IMR-90 (cell line): Measurements from ENCODE around the gene PUM2. TPM values are rescaled to one million over a fixed set of nuclear protein-coding genes. Genes with fewer than 3 reads are reported as not detected.

Experiments
- ATAC-seq: fragments of 200-7000 bp; cut with Tn5 transposase; 2 replicates; pipeline ENCODE4 v1.9.1; 2020; ENCODE audit warnings: low read depth, mild to moderate bottlenecking, moderate library complexity
- BruUV-seq: library from RNA; stranded (reverse); fragments of 400-500 nt; replicated peaks from 2 replicates; lab custom pipeline; 2021; lab: Mats Ljungman, UMichigan
- CTCF ChIA-PET: fragments of 300-600 bp; formaldehyde crosslinking; extraction: SDS; loops from one replicate; lab custom pipeline; 2021; ENCODE audit warnings: antibody characterized with exemption; lab: Yijun Ruan, JAX
- POLR2A ChIA-PET: fragments of 300-600 bp; sonication (Branson Sonifier 250); formaldehyde crosslinking; loops from one replicate; lab custom pipeline; 2022; ENCODE audit warnings: antibody characterized with exemption; ENCODE audit not compliant: unreplicated experiment; lab: Charles Lee
- DNase-seq: peaks from one replicate; pipeline ENCODE4 v3.0.0; 2013
- H2AFZ ChIP-seq: replicated peaks from 2 replicates; pipeline ENCODE3; 2013; ENCODE audit warnings: low read length, mild to moderate bottlenecking; ENCODE audit not compliant: poor library complexity
- H2AK5ac ChIP-seq: 2 replicates; pipeline ENCODE4 v1.6.1; 2013; ENCODE audit warnings: low read depth, low read length, inconsistent platforms
- H2AK9ac ChIP-seq: replicated peaks from 2 replicates; pipeline ENCODE3; 2013; ENCODE audit warnings: mild to moderate bottlenecking, low read depth, low read length, moderate library complexity; ENCODE audit not compliant: poor library complexity
- H2BK120ac ChIP-seq: 2 replicates; pipeline ENCODE4 v1.6.1; 2013; ENCODE audit warnings: low read depth, low read length, inconsistent platforms
- H2BK15ac ChIP-seq: 3 replicates; pipeline ENCODE4 v1.6.1; 2013; ENCODE audit warnings: low read depth, low read length, inconsistent platforms
- H2BK20ac ChIP-seq: 2 replicates; pipeline ENCODE4 v1.6.1; 2013; ENCODE audit warnings: low read depth, mild to moderate bottlenecking, inconsistent platforms, low read length, moderate library complexity
- H2BK5ac ChIP-seq: 2 replicates; pipeline ENCODE4 v1.6.1; 2013; ENCODE audit warnings: mild to moderate bottlenecking, low read depth, low read length, inconsistent platforms; ENCODE audit not compliant: poor library complexity, severe bottlenecking
- H3K14ac ChIP-seq: replicated peaks from 2 replicates; pipeline ENCODE4 v1.6.1; 2013; ENCODE audit warnings: low read depth, low read length, inconsistent platforms
- H3K18ac ChIP-seq: 2 replicates; pipeline ENCODE4 v1.6.1; 2013; ENCODE audit warnings: low read depth, low read length, control low read depth
- H3K23ac ChIP-seq: 2 replicates; pipeline ENCODE4 v1.6.1; 2013; ENCODE audit warnings: low read depth, low read length, inconsistent platforms
- H3K27ac ChIP-seq: 2 replicates; pipeline ENCODE4 v1.5.1; 2013; ENCODE audit warnings: mild to moderate bottlenecking, control low read depth, low read length; ENCODE audit not compliant: insufficient read depth
- H3K27me3 ChIP-seq: 2 replicates; pipeline ENCODE4 v1.6.1; 2013; ENCODE audit warnings: low read length; ENCODE audit not compliant: control insufficient read depth, insufficient read depth
- H3K36me3 ChIP-seq: 2 replicates; pipeline ENCODE4 v1.6.1; 2013; ENCODE audit warnings: low read length, mixed read lengths; ENCODE audit not compliant: control insufficient read depth, insufficient read depth
- H3K4ac ChIP-seq: 2 replicates; pipeline ENCODE4 v1.6.1; 2013; ENCODE audit warnings: low read depth, low read length, inconsistent platforms
- H3K4me1 ChIP-seq: 2 replicates; pipeline ENCODE4 v1.6.1; 2013; ENCODE audit warnings: low read length, mixed read lengths; ENCODE audit not compliant: control insufficient read depth, insufficient read depth
- H3K4me2 ChIP-seq: 2 replicates; pipeline ENCODE4 v1.6.1; 2013; ENCODE audit warnings: low read depth, mild to moderate bottlenecking, control low read depth, low read length, moderate library complexity
- H3K4me3 ChIP-seq: 2 replicates; pipeline ENCODE4 v1.5.1; 2013; ENCODE audit warnings: low read depth, mild to moderate bottlenecking, control low read depth, low read length, moderate library complexity; ENCODE audit not compliant: insufficient read depth
- H3K56ac ChIP-seq: 2 replicates; pipeline ENCODE4 v1.6.1; 2013; ENCODE audit warnings: low read length, inconsistent platforms; ENCODE audit not compliant: insufficient read depth; ENCODE audit errors: extremely low read depth
- H3K79me1 ChIP-seq, 2 experiments: 2 replicates each; pipeline ENCODE4 v1.6.1; 2013; ENCODE audit warnings: low read length in 2 of 2, inconsistent platforms in 1 of 2, low read depth in 1 of 2
- H3K9ac ChIP-seq: 2 replicates; pipeline ENCODE4 v1.6.1; 2013; ENCODE audit warnings: low read depth, low read length, control low read depth
- H3K9me1 ChIP-seq: 2 replicates; pipeline ENCODE4 v1.6.1; 2013; ENCODE audit warnings: low read length, inconsistent platforms; ENCODE audit not compliant: insufficient read depth
- H3K9me3 ChIP-seq: 2 replicates; pipeline ENCODE4 v1.6.1; 2013; ENCODE audit warnings: low read length; ENCODE audit not compliant: control insufficient read depth, insufficient read depth
- H4K20me1 ChIP-seq: 2 replicates; pipeline ENCODE4 v1.6.1; 2013; ENCODE audit warnings: low read length, inconsistent platforms; ENCODE audit not compliant: insufficient read depth
- H4K5ac ChIP-seq: 2 replicates; pipeline ENCODE4 v1.6.1; 2013; ENCODE audit warnings: mild to moderate bottlenecking, low read depth, low read length, control low read depth
- H4K8ac ChIP-seq, 2 experiments: 2 replicates each; pipeline ENCODE4 v1.6.1; 2013; ENCODE audit warnings: low read depth in 2 of 2, low read length in 2 of 2, control low read depth in 1 of 2, inconsistent platforms in 1 of 2
- H4K91ac ChIP-seq: 2 replicates; pipeline ENCODE4 v1.6.1; 2013; ENCODE audit warnings: low read depth, low read length, inconsistent platforms; ENCODE audit not compliant: insufficient read depth
- CHD1 ChIP-seq: IDR thresholded peaks from 2 replicates; pipeline ENCODE4 v1.6.1; 2012; ENCODE audit warnings: low read depth, low read length, improper control_type of control experiment
- CTCF ChIP-seq: conservative IDR thresholded peaks from 2 replicates; pipeline ENCODE4 v1.5.1; 2012; ENCODE audit warnings: mild to moderate bottlenecking, low read depth, low read length, improper control_type of control experiment
- ELK1 ChIP-seq: fragments of 150-350 bp; IDR thresholded peaks from 2 replicates; pipeline ENCODE4 v1.6.1; 2016; ENCODE audit warnings: low read depth, mild to moderate bottlenecking, low read length, moderate library complexity, borderline replicate concordance
- FOS ChIP-seq: fragments of 150-350 bp; IDR thresholded peaks from 2 replicates; pipeline ENCODE4 v1.6.1; 2016; ENCODE audit warnings: low read depth, low read length
- MAFK ChIP-seq: IDR thresholded peaks from 2 replicates; pipeline ENCODE4 v1.6.1; 2012; ENCODE audit warnings: low read depth, low read length, improper control_type of control experiment
- MAZ ChIP-seq: IDR thresholded peaks from 2 replicates; pipeline ENCODE4 v1.6.1; 2012; ENCODE audit warnings: low read depth, mild to moderate bottlenecking, low read length, improper control_type of control experiment, moderate library complexity, borderline replicate concordance
- MXI1 ChIP-seq: IDR thresholded peaks from 2 replicates; pipeline ENCODE4 v1.6.1; 2012; ENCODE audit warnings: low read depth, mild to moderate bottlenecking, low read length, moderate library complexity, borderline replicate concordance
- RCOR1 ChIP-seq: IDR thresholded peaks from 2 replicates; pipeline ENCODE4 v1.6.1; 2012; ENCODE audit warnings: mild to moderate bottlenecking, low read length, improper control_type of control experiment; ENCODE audit not compliant: insufficient replicate concordance
- WGBS, 2 experiments: methylation state at CpG; one replicate each; pipeline versions ENCODE4 v1.1.5 to v1.1.7; 2013; ENCODE audit warnings: missing lambda C conversion rate in 2 of 2; ENCODE audit not compliant: insufficient read length in 1 of 2; ENCODE audit errors: extremely low coverage in 2 of 2; 5-methylcytosine and 5-hydroxymethylcytosine counted together
- dilution Hi-C: fragments of 300-500 bp; cut with HindIII; formaldehyde crosslinking; loops from one replicate; pipeline ENCODE4 v1.14.3; 2018; ENCODE audit warnings: low sequenced_read_pairs; ENCODE audit not compliant: unreplicated experiment
- in situ Hi-C: fragments of 300-500 bp; cut with MboI; formaldehyde crosslinking; loops from 3 replicates; pipeline ENCODE4 v1.14.3; 2019; ENCODE audit warnings: low sequenced_read_pairs, inconsistent platforms, mixed read lengths
- intact Hi-C: fragments of 100-400 bp; cut with micrococcal nuclease; formaldehyde crosslinking; loops from 2 replicates; pipeline ENCODE4 v1.10.0; 2022
- polyA plus RNA-seq, 3 experiments: library from polyadenylated mRNA; depleted of rRNA; stranded (reverse); fragments of >200 nt; gene quantifications; 2 replicates each; pipeline ENCODE4 v1.2.3, GENCODE V29; 2012; ENCODE audit warnings: low replicate concordance in 1 of 3
- total RNA-seq: library from RNA; depleted of rRNA; stranded (reverse); fragments of >200 nt; gene quantifications from 2 replicates; pipeline ENCODE4 v1.2.3, GENCODE V29; 2012

Gene PUM2
- total and polyA plus RNA-seq, 2 of the 4 experiments (the other 2 are of a cell fraction), result 18.8 to 38.4 TPM

- Histone ChIP-seq H4K8ac (no peak overlapping the region), H3K27me3 (no peaks in the 10 kb centered on the region), H3K9me3 (no peaks in the 10 kb centered on the region), H4K91ac (no peak overlapping the region), H3K4me3 (no peak overlapping the region), H3K79me1 (peaks cover 0 to 12% of the 10 kb centered on the region in 2 experiments; a peak in 2 of 4 replicates), H2BK20ac (no peak overlapping the region), H2BK15ac (no peak overlapping the region), H3K9me1 (peaks cover 8% of the 10 kb centered on the region; the same call in 1 of the 2 replicates), H4K5ac (no peak overlapping the region), H3K36me3 (no peaks in the 10 kb centered on the region), H2AK9ac (no peak overlapping the region), H4K20me1 (0 out of 2 replicates have a peak, but pooled peaks cover 3% of the 10 kb centered on the region), H3K23ac (no peak overlapping the region), H3K4ac (no peak overlapping the region), H3K56ac (no peak overlapping the region), H2AFZ (no peak overlapping the region), H3K14ac (no peak overlapping the region), H3K27ac (no peak overlapping the region), H2AK5ac (no peak overlapping the region), H3K18ac (no peak overlapping the region), H3K9ac (no peak overlapping the region), H2BK120ac (no peak overlapping the region), H2BK5ac (no peak overlapping the region), H3K4me1 (peaks cover 16% of the 10 kb centered on the region), H3K4me2 (no peak overlapping the region)
- dilution Hi-C loops (no loop called here), intact Hi-C loops (no loop called here), in situ Hi-C loops (no loop called here)
- CTCF ChIA-PET, result interaction anchor here (0.6 kb wide), 1 partner anchor 662 kb away, joined by 5 read pairs; no protein-coding TSS in a partner anchor
- 90% methylated on average over 4 of the region's 21 CpGs; no CpG with 5 or more reads in 1 of the 2 experiments for WGBS, 2 experiments
- no peak for ATAC-seq
- BruUV-seq, result no TSS peak
- TF ChIP-seq CTCF, result no peak
- TF ChIP-seq ELK1, result no peak
- no peak for TF ChIP-seq MAFK
- TF ChIP-seq FOS, result no peak
- no peak for TF ChIP-seq RCOR1
- no peak for TF ChIP-seq MAZ
- no peak for TF ChIP-seq MXI1
- TF ChIP-seq CHD1, result no peak
- no peak for DNase-seq
- POLR2A ChIA-PET, result no interaction called here
Observed at GRCh38 chr2:20209373-20210109, 141.1 kb downstream of the PUM2 start.
